K562 (cell line): ENCODE results near the gene ATXN7L1. TPM values are rescaled to one million over a fixed set of nuclear protein-coding genes. Genes with fewer than 3 reads are reported as not detected.

Source experiments
- ATAC-seq: fragments of 200-7000 bp; cut with Tn5 transposase; 3 replicates; pipeline ENCODE4 v1.9.1; 2020; ENCODE audit warnings: moderate library complexity
- BruUV-seq: library from RNA; stranded (reverse); fragments of 400-500 nt; replicated peaks from 2 replicates; lab custom pipeline; 2021; lab: Mats Ljungman, UMichigan
- CTCF ChIA-PET: fragments of 300-600 bp; formaldehyde crosslinking; extraction: SDS; loops from one replicate; lab custom pipeline; 2021; ENCODE audit warnings: low intra/inter-chr PET ratio; lab: Yijun Ruan, JAX
- POLR2A ChIA-PET: fragments of 300-600, 350-650 bp; sonication (Branson Sonifier 250); formaldehyde crosslinking; extraction: SDS; loops from one replicate; lab custom pipeline; 2021; ENCODE audit warnings: antibody characterized with exemption, inconsistent platforms; lab: Yijun Ruan, JAX
- DNase-seq, 4 experiments: peaks; one replicate each; pipeline versions ENCODE4 v3.0.0 to v3.0.0-alpha.2; 2011 to 2018; ENCODE audit warnings: low spot score in 3 of 4, mixed read lengths in 3 of 4; ENCODE audit errors: extremely low read depth in 1 of 4
- FAIRE-seq: peaks from 2 replicates; lab custom pipeline; 2011; peaks lifted over from hg19 to GRCh38; lab: Jason Lieb, UNC
- H2AFZ ChIP-seq: 2 replicates; pipeline ENCODE4 v1.6.0; 2011; ENCODE audit warnings: low read depth, low read length, control low read depth, inconsistent platforms
- H3K27ac ChIP-seq: fragments of 200-600 bp; 3 replicates; pipeline ENCODE4 v1.8.0; 2011; ENCODE audit warnings: low read depth, mild to moderate bottlenecking, control low read depth, inconsistent platforms, low read length, moderate library complexity, mixed read lengths; ENCODE audit errors: extremely low read depth
- H3K27me3 ChIP-seq, 2 experiments: fragments of 300-600 bp in 1 of 2; 2 replicates in 1 of 2; 3 replicates in 1 of 2; pipeline versions ENCODE4 v1.6.0 to v1.8.0; 2011; ENCODE audit warnings: inconsistent platforms in 2 of 2, low read length in 2 of 2, mild to moderate bottlenecking in 1 of 2, mixed read lengths in 1 of 2, moderate library complexity in 1 of 2; ENCODE audit not compliant: control insufficient read depth in 2 of 2, insufficient read depth in 2 of 2
- H3K36me3 ChIP-seq: fragments of 300-600 bp; 3 replicates; pipeline ENCODE4 v1.8.0; 2011; ENCODE audit warnings: mild to moderate bottlenecking, low read length, inconsistent platforms; ENCODE audit not compliant: control insufficient read depth, insufficient read depth
- H3K4me1 ChIP-seq, 2 experiments: fragments of 200-600 bp in 1 of 2; replicated peaks in 1 of 2; 2 replicates in 1 of 2; 3 replicates in 1 of 2; pipeline versions ENCODE4 v1.5.1 to v1.8.0; 2011; ENCODE audit warnings: inconsistent platforms in 2 of 2, low read length in 2 of 2, mild to moderate bottlenecking in 1 of 2, mixed read lengths in 1 of 2, moderate library complexity in 1 of 2; ENCODE audit not compliant: control insufficient read depth in 2 of 2, insufficient read depth in 2 of 2
- H3K4me2 ChIP-seq: 2 replicates; pipeline ENCODE4 v1.6.1; 2011; ENCODE audit warnings: low read length, control low read depth, inconsistent platforms, mixed read lengths; ENCODE audit not compliant: insufficient read depth
- H3K4me3 ChIP-seq: fragments of 200-600 bp; sonication (generic), shearing (Covaris generic); 2 replicates; pipeline ENCODE4 v1.5.1; 2016; ENCODE audit warnings: control low read depth, inconsistent platforms
- H3K79me2 ChIP-seq: fragments of 200-600 bp; 3 replicates; pipeline ENCODE4 v1.8.0; 2011; ENCODE audit warnings: low read length, inconsistent platforms; ENCODE audit not compliant: control insufficient read depth, insufficient read depth
- H3K9ac ChIP-seq, 2 experiments: 2 replicates each; pipeline versions ENCODE4 v1.6.0 to v1.6.1; 2011; ENCODE audit warnings: low read depth in 2 of 2, low read length in 2 of 2, control low read depth in 1 of 2, inconsistent platforms in 1 of 2, mild to moderate bottlenecking in 1 of 2, mixed read lengths in 1 of 2; ENCODE audit not compliant: insufficient read depth in 1 of 2
- H3K9me1 ChIP-seq: one replicate; pipeline ENCODE4 v1.6.0; 2011; ENCODE audit warnings: inconsistent platforms, mild to moderate bottlenecking, low read length, moderate library complexity; ENCODE audit not compliant: control insufficient read depth, insufficient read depth
- H3K9me3 ChIP-seq: replicated peaks from 2 replicates; pipeline ENCODE4 v1.5.1; 2011; ENCODE audit warnings: low read depth, low read length, inconsistent platforms; ENCODE audit not compliant: control insufficient read depth, insufficient read depth
- H4K20me1 ChIP-seq: replicated peaks from 2 replicates; pipeline ENCODE4 v1.6.1; 2011; ENCODE audit warnings: low read length, inconsistent platforms, mixed read lengths; ENCODE audit not compliant: control insufficient read depth, insufficient read depth
- KLF16 ChIP-seq: IDR thresholded peaks from 2 replicates; pipeline ENCODE4 v1.6.1; 2016; ENCODE audit warnings: antibody characterized with exemption
- MCM2 ChIP-seq: fragments of 450-650 bp; IDR thresholded peaks from 2 replicates; pipeline ENCODE4 v1.6.1; 2017; ENCODE audit warnings: low read depth, mild to moderate bottlenecking
- SNIP1 ChIP-seq: fragments of 450-650 bp; IDR thresholded peaks from 2 replicates; pipeline ENCODE4 v1.7.1; 2017; ENCODE audit warnings: low read depth, mild to moderate bottlenecking
- ZNF551 ChIP-seq: fragments of 250-450 bp; sonication (Bioruptor Pico); IDR thresholded peaks from 2 replicates; pipeline ENCODE4 v1.5.0; 2021; ENCODE audit warnings: mild to moderate bottlenecking, moderate library complexity
- WGBS: fragments of 100-300 bp; shearing (Covaris generic); methylation state at CpG from one replicate; pipeline ENCODE4 v1.1.6; 2016; ENCODE audit warnings: low coverage, mixed read lengths; ENCODE audit not compliant: insufficient coverage; ENCODE audit errors: missing lambda C conversion rate; 5-methylcytosine and 5-hydroxymethylcytosine counted together
- in situ Hi-C: fragments of 300-500 bp; cut with MboI; formaldehyde crosslinking; loops from 4 replicates; pipeline ENCODE4 v1.15.0; 2018; ENCODE audit warnings: inconsistent platforms, mixed read lengths
- intact Hi-C: fragments of 100-400 bp; cut with micrococcal nuclease; formaldehyde crosslinking; loops from 2 replicates; pipeline ENCODE4 v1.14.2; 2022
- polyA plus RNA-seq, 8 experiments: library from polyadenylated mRNA; depleted of rRNA in 4 of 8; stranded (reverse) in 5 of 8; unstranded in 3 of 8; fragments of >200 nt; fragmentation: Nextera tagmentation in 2 of 8; fragmentation: Illumina TruSeq in 1 of 8; extraction: Ambion mirVana in 2 of 8; extraction: Trizol in 1 of 8; gene quantifications; 2 replicates each; pipeline versions ENCODE4 v1.2.1 to v1.2.3, GENCODE V29; 2011 to 2014; ENCODE audit warnings: inconsistent platforms in 1 of 8, missing spikeins in 1 of 8
- total RNA-seq, 7 experiments: library from RNA; depleted of rRNA in 6 of 7; stranded (reverse); fragments of >200 nt in 6 of 7; fragmentation: Illumina TruSeq in 2 of 7; extraction: Trizol in 2 of 7; gene quantifications; 2 replicates each; pipeline versions ENCODE4 v1.2.1 to v1.2.3, GENCODE V29; 2011 to 2021; ENCODE audit warnings: low replicate concordance in 1 of 7
- TF ChIP-seq, protein P1 (sequence below): fragments of 450-650 bp; formaldehyde crosslinking; IDR thresholded peaks from 2 replicates; pipeline ENCODE4 v1.4.0; 2022; ENCODE audit warnings: mild to moderate bottlenecking, moderate library complexity
- TF ChIP-seq, protein P2 (sequence below): fragments of 450-650 bp; IDR thresholded peaks from 2 replicates; pipeline ENCODE4 v1.6.1; 2016

The ATXN7L1 gene
- total and polyA plus RNA-seq, 9 of the 15 experiments (the other 6 are each of a cell fraction or from before 2014, with no cell fraction given), result 6.6 to 13.7 (median 10.7) TPM

DNA sequence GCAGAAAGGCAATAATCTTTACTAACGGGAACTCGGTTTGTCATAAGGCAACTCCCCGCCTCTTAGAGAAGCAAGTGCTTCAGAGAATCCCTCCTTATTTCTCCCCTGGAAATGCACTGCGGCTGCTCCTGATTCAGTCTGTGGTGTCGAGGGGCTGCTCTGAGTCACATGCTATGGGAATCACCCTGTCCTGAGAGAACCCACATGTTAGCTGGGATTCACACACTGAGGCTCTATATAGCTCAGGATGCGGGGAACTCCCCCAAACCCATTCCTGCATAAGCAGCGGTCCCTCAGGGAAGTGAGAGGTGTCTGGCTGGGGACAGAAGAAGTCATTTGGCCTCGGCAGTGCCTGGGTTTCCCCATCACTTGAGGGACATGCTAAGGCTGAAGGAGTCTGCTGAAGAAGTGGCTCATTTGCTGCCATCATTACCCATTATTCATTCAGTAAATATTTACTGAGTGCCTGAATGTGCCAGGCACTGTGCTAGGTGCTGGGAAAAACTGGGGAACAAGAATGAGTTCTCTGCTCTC, 87.5 kb downstream of the ATXN7L1 start:
- ATAC-seq, result no peak
- FAIRE-seq, result no peak
- H3K4me2 ChIP-seq, result no peak overlapping the region
- no peaks in the 10 kb centered on the region for H3K36me3 ChIP-seq
- peaks cover 13% of the 10 kb centered on the region for H4K20me1 ChIP-seq
- POLR2A ChIA-PET, result interaction anchor here (0.7 to 3.6 kb wide), 3 partner anchors 9 to 34 kb away, joined by 3 to 17 read pairs (median 4); no protein-coding TSS in a partner anchor
- DNase-seq, result no peak
- H2AFZ ChIP-seq, result no peak overlapping the region
- no peaks in the 10 kb centered on the region for H3K9me3 ChIP-seq
- 34% methylated on average over 8 of the region's 8 CpGs for WGBS
- H3K79me2 ChIP-seq, result no peaks in the 10 kb centered on the region
- CTCF ChIA-PET, result no interaction called here
- TF ChIP-seq, protein P1, sequence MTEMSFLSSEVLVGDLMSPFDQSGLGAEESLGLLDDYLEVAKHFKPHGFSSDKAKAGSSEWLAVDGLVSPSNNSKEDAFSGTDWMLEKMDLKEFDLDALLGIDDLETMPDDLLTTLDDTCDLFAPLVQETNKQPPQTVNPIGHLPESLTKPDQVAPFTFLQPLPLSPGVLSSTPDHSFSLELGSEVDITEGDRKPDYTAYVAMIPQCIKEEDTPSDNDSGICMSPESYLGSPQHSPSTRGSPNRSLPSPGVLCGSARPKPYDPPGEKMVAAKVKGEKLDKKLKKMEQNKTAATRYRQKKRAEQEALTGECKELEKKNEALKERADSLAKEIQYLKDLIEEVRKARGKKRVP (CRISPR knock-in tag), result no peak
- TF ChIP-seq SNIP1 (no peak), MCM2 (no peak), ZNF551 (CRISPR knock-in tag) (no peak), KLF16 (no peak)
- TF ChIP-seq, protein P2, sequence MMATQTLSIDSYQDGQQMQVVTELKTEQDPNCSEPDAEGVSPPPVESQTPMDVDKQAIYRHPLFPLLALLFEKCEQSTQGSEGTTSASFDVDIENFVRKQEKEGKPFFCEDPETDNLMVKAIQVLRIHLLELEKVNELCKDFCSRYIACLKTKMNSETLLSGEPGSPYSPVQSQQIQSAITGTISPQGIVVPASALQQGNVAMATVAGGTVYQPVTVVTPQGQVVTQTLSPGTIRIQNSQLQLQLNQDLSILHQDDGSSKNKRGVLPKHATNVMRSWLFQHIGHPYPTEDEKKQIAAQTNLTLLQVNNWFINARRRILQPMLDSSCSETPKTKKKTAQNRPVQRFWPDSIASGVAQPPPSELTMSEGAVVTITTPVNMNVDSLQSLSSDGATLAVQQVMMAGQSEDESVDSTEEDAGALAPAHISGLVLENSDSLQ, result no peak
- intact Hi-C loops (no loop called here), in situ Hi-C loops (no loop called here)
- no peak overlapping the region for H3K27ac ChIP-seq
- no peaks in the 10 kb centered on the region for H3K9me1 ChIP-seq
- H3K4me3 ChIP-seq, result no peak overlapping the region
- BruUV-seq, result no TSS peak
- H3K27me3 ChIP-seq, result peaks cover 0 to 22% of the 10 kb centered on the region in 2 experiments; a peak in 2 of 5 replicates
- H3K4me1 ChIP-seq, result peaks cover 4 to 6% of the 10 kb centered on the region in 2 experiments; a peak in 3 of 5 replicates
- H3K9ac ChIP-seq, result no peak overlapping the region
